NCI-H1105 treated with DMSO at 0.1 percent for 48 hours (cell line): ENCODE data around the gene ARHGDIA.

Experiments used
- DNase-seq: peaks from one replicate; lab custom pipeline; 2025; lab: John Stamatoyannopoulos, UW

The ARHGDIA gene

GRCh38 chr17:81888105-81888987 lies 17.2 kb upstream of the ARHGDIA start:
- DNase-seq: no peak

GRCh38 chr17:81885869-81886548 lies 14.9 kb upstream of the ARHGDIA start:
- DNase-seq: no peak

- no peak for DNase-seq
Measured at GRCh38 chr17:81885454-81885853, 14.3 kb upstream of the ARHGDIA start.

- no peak for DNase-seq
Measured at GRCh38 chr17:81884968-81885367, 13.8 kb upstream of the ARHGDIA start.

GRCh38 chr17:81884520-81884919 lies 13.4 kb upstream of the ARHGDIA start:
- no peak for DNase-seq

GRCh38 chr17:81879121-81879520 lies 8.0 kb upstream of the ARHGDIA start:
- DNase-seq: no peak

- DNase-seq: no peak
Measured at GRCh38 chr17:81878294-81878693, 7.2 kb upstream of the ARHGDIA start.

- DNase-seq: no peak
Measured at GRCh38 chr17:81877569-81877968, 6.4 kb upstream of the ARHGDIA start.

GRCh38 chr17:81871387-81872230 lies 472 bp upstream of the ARHGDIA start:
- DNase-seq: peak; percentile 65

GRCh38 chr17:81870131-81870980 lies 781 bp downstream of the ARHGDIA start:
- no peak for DNase-seq

GRCh38 chr17:81869221-81870130 lies 1.7 kb downstream of the ARHGDIA start:
- no peak for DNase-seq

- no peak for DNase-seq
Measured at GRCh38 chr17:81868674-81869220, 2.4 kb downstream of the ARHGDIA start.

GRCh38 chr17:81867991-81868673 lies 3.0 kb downstream of the ARHGDIA start:
- DNase-seq: no peak

GRCh38 chr17:81867170-81867990 lies 3.8 kb downstream of the ARHGDIA start:
- no peak for DNase-seq

- no peak for DNase-seq
Measured at GRCh38 chr17:81866440-81867169, 4.5 kb downstream of the ARHGDIA start.

- peak; percentile 69 for DNase-seq
Measured at GRCh38 chr17:81865733-81866439, 5.3 kb downstream of the ARHGDIA start.

- no peak for DNase-seq
Measured at GRCh38 chr17:81865358-81865732, 5.8 kb downstream of the ARHGDIA start.
